ENCODE results near the gene ZSWIM5.

- no peak for TF ChIP-seq EZH2phosphoT487 (IDR thresholded peaks at IDR 0.05; ENCODE audit: borderline replicate concordance, low read length)
- no peak for TF ChIP-seq EZH2 (IDR thresholded peaks at IDR 0.05; ENCODE audit: low read length, unreplicated experiment)
- no peak for TF ChIP-seq CTCF (conservative IDR thresholded peaks at IDR 0.05; ENCODE audit: low read depth, low read length)
These were observed 230.2 kb downstream of the ZSWIM5 start for GRCh38 chr1:44976252-44976651.

Data from PC-3 (cell line).